Neural crest cell (in vitro differentiated cells): Measurements from ENCODE around the gene CDH23. TPM values are rescaled to one million over a fixed set of nuclear protein-coding genes. Genes with fewer than 3 reads are reported as not detected.

Experiments used
- DNase-seq: peaks from one replicate; pipeline ENCODE4 v3.0.0; 2021; ENCODE audit warnings: low read depth, mixed read lengths, low spot score
- H3K27ac Mint-ChIP-seq: one replicate; pipeline ENCODE4 v1.8.0; 2021; ENCODE audit warnings: mild to moderate bottlenecking, mixed read lengths; ENCODE audit not compliant: unreplicated experiment
- H3K27me3 Mint-ChIP-seq: 2 replicates; pipeline ENCODE4 v1.8.0; 2021; ENCODE audit warnings: low read depth, mild to moderate bottlenecking, mixed read lengths
- H3K36me3 Mint-ChIP-seq: 2 replicates; pipeline ENCODE4 v1.8.0; 2021; ENCODE audit warnings: low read depth, mild to moderate bottlenecking, mixed read lengths
- H3K4me1 Mint-ChIP-seq: 2 replicates; pipeline ENCODE4 v1.8.0; 2021; ENCODE audit warnings: mixed read lengths
- H3K4me3 Mint-ChIP-seq: one replicate; pipeline ENCODE4 v1.8.0; 2021; ENCODE audit warnings: mild to moderate bottlenecking, mixed read lengths
- H3K9me3 Mint-ChIP-seq: 2 replicates; pipeline ENCODE4 v1.8.0; 2021; ENCODE audit warnings: mixed read lengths
- total RNA-seq: library from RNA; stranded (reverse); gene quantifications from 2 replicates; pipeline ENCODE4 v1.2.1, GENCODE V29; 2021
- TF ChIP-seq, protein P1 (sequence below): fragments of 200-600 bp; sonication (generic); conservative IDR thresholded peaks from 2 replicates; pipeline ENCODE4 v1.5.0; 2021; ENCODE audit warnings: antibody characterized with exemption, mild to moderate bottlenecking

CDH23 gene
- total RNA-seq, 1 donor from 2014 or later = 2.6 TPM

DNA sequence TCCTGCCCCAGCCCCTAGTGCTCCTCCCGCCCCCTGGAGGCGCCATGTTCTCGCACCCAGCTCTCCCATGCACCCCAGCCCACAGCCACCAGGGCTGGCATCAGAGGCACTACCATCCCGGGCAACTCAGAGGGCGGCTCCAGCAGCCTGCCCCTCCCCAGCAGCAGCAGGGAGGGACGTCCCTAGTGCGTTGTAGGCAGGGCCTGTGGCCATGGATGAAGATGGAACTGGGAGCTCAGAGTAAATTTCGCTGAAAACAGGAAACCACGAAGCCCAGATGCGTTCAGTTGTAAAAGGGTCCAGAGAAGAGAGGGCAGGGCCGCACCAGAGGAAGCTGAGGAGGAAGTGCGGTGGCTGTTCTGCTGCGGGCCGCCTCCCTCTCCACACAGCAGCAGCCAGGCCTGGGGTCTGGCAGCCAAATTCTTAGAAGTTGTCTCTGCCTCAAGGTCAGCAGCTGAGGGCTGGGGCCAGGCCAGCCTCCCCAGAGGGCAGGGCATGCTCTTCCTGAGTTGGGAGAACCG lies 352.0 kb downstream of the CDH23 start:
- H3K27me3 Mint-ChIP-seq = no peaks in the 10 kb centered on the region
- peaks cover 23% of the 10 kb centered on the region for H3K4me1 Mint-ChIP-seq
- TF ChIP-seq, protein P1, sequence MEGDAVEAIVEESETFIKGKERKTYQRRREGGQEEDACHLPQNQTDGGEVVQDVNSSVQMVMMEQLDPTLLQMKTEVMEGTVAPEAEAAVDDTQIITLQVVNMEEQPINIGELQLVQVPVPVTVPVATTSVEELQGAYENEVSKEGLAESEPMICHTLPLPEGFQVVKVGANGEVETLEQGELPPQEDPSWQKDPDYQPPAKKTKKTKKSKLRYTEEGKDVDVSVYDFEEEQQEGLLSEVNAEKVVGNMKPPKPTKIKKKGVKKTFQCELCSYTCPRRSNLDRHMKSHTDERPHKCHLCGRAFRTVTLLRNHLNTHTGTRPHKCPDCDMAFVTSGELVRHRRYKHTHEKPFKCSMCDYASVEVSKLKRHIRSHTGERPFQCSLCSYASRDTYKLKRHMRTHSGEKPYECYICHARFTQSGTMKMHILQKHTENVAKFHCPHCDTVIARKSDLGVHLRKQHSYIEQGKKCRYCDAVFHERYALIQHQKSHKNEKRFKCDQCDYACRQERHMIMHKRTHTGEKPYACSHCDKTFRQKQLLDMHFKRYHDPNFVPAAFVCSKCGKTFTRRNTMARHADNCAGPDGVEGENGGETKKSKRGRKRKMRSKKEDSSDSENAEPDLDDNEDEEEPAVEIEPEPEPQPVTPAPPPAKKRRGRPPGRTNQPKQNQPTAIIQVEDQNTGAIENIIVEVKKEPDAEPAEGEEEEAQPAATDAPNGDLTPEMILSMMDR = no peak
- peak overlapping the region; percentile 62 for H3K27ac Mint-ChIP-seq
- no peaks in the 10 kb centered on the region for H3K9me3 Mint-ChIP-seq
- H3K36me3 Mint-ChIP-seq = no peaks in the 10 kb centered on the region
- DNase-seq = no peak
- no peak overlapping the region for H3K4me3 Mint-ChIP-seq

DNA sequence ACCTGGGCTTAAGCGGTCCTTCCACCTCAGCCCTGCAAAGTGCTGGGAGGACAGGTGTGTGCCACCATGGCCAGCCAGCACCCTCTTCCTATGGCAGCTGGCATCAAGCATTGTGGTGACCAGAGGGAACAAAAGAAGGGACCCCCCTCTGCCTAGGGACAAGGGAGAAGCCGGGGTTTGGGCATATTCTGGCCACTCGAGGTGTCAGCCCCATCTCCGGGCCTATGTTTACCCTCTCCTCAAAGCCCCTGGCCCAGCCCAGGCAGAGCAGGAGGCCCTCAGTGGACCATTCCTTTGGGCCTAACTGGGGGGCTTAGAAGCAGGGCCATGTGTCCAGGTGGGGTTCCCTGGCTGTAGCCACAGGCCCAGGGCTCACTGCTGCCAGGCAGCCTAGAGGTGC lies 352.7 kb downstream of the CDH23 start:
- H3K27me3 Mint-ChIP-seq = no peaks in the 10 kb centered on the region
- H3K36me3 Mint-ChIP-seq = no peaks in the 10 kb centered on the region
- no peak overlapping the region for H3K27ac Mint-ChIP-seq
- no peak overlapping the region for H3K4me3 Mint-ChIP-seq
- no peaks in the 10 kb centered on the region for H3K9me3 Mint-ChIP-seq
- DNase-seq = no peak
- H3K4me1 Mint-ChIP-seq = peaks cover 23% of the 10 kb centered on the region
- TF ChIP-seq, protein P1 = no peak

DNA sequence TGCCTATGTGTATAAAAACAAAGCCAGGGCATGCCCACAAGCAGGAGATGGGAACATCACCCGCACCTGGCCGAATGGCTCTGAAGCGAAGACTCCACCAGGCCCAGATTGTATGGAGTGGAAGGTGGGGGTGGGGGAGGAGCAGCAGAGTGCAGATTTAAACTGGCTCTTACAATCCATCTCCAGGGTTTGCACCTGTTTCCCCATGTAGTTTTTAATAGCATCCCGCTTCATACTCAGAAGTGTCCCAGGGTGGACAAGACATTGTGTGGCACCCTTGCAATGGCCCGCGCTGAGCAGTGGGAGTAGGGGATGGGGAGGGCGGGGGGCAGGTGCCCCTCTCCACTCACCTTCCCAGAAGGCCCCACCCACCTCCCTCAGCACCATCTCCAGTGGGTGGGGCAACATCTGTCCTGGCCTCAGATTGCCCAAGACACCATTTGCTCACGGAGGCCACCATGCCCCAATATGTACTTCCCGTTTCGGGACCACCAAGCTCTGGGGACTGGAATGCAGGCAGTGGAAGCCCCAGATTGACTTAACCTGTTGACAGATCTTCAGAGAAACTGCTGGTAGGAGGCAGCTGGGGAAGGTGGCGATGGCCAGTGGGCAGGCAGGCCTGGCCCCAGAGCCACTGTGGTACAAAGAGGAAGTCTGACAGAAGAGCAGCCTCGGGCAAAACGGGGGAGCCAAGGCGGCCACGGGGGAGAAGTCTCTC lies 353.6 kb downstream of the CDH23 start:
- Mint-ChIP-seq H3K4me1 (peaks cover 23% of the 10 kb centered on the region), H3K27ac (no peak overlapping the region), H3K36me3 (no peaks in the 10 kb centered on the region), H3K4me3 (no peak overlapping the region), H3K9me3 (no peaks in the 10 kb centered on the region), H3K27me3 (no peaks in the 10 kb centered on the region)
- TF ChIP-seq, protein P1 = no peak
- no peak for DNase-seq

DNA sequence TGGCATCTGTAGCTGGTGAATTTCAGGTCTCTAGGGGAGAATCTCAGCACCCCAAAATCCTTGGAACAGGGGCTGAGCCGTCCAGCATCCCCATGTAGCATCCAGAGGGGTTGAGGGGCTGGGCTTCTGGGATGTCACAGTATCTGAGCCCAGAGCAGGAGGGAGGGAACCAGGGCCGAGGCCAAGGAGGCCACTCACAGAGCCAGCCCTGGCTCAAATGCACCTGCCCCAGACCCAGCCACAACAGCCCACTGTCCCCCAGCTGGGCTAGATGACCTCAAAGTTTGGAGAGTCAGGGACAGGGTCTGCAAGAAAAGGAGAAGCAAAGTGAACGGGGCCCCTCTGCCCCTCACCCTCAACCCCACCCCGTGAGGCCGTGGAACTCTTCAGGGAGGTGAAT lies 354.3 kb downstream of the CDH23 start:
- Mint-ChIP-seq H3K9me3 (no peaks in the 10 kb centered on the region), H3K4me3 (no peak overlapping the region), H3K27me3 (no peaks in the 10 kb centered on the region), H3K27ac (no peak overlapping the region), H3K4me1 (peaks cover 23% of the 10 kb centered on the region), H3K36me3 (no peaks in the 10 kb centered on the region)
- TF ChIP-seq, protein P1 = no peak
- no peak for DNase-seq

DNA sequence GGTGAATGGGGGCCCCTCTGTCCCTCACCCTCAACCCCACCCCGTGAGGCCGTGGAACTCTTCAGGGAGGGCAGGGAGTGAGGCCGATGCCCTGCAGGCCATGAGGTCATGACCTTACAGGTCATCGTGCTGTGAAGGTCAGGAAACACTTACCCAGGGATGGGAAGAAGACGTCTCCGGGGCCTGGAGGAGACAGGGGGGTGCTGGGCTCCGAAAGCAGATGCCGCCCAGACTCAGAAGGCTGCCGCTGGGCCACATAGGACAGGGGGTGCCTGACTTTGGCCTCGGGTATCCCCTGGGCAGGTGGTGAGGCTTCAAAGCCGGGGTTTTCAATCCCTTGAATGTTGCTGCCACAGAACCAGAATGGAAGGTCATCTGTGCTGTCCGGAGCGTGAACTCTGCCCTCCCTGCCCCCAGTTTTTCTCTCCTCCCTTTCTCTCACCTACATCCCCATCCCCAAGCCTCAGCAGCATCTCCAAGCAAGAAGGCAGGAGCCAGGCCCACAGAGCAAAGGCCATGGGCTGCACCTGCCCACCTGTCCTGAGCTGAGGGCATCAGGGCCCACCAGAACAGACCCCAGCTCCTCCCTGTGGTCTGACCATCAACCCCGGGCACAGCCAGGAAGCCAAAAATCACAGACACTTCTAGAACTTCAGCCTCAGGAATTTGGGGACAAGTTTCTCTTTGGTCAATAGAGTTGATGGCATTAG lies 354.9 kb downstream of the CDH23 start:
- no peak overlapping the region for H3K4me3 Mint-ChIP-seq
- TF ChIP-seq, protein P1 = no peak
- H3K27ac Mint-ChIP-seq = no peak overlapping the region
- no peaks in the 10 kb centered on the region for H3K27me3 Mint-ChIP-seq
- no peaks in the 10 kb centered on the region for H3K36me3 Mint-ChIP-seq
- peaks cover 19% of the 10 kb centered on the region for H3K4me1 Mint-ChIP-seq
- no peaks in the 10 kb centered on the region for H3K9me3 Mint-ChIP-seq
- no peak for DNase-seq
